Stimulated activated CD8-positive, alpha-beta memory T cell treated with anti-CD3 and anti-CD28 coated beads, Interleukin-7, amount 100 ng/mL, for 24 hours (primary cell): ENCODE data around the gene KIF14.
"Not testable (repeated sequence)": the region's sequence is repeated elsewhere in the genome, so short reads cannot be mapped to it uniquely, and the experiment has no call there.

Source experiments
- DNase-seq: peaks from one replicate; pipeline ENCODE4 v3.0.0-alpha.2; 2020; ENCODE audit warnings: low read depth

KIF14 gene

DNA sequence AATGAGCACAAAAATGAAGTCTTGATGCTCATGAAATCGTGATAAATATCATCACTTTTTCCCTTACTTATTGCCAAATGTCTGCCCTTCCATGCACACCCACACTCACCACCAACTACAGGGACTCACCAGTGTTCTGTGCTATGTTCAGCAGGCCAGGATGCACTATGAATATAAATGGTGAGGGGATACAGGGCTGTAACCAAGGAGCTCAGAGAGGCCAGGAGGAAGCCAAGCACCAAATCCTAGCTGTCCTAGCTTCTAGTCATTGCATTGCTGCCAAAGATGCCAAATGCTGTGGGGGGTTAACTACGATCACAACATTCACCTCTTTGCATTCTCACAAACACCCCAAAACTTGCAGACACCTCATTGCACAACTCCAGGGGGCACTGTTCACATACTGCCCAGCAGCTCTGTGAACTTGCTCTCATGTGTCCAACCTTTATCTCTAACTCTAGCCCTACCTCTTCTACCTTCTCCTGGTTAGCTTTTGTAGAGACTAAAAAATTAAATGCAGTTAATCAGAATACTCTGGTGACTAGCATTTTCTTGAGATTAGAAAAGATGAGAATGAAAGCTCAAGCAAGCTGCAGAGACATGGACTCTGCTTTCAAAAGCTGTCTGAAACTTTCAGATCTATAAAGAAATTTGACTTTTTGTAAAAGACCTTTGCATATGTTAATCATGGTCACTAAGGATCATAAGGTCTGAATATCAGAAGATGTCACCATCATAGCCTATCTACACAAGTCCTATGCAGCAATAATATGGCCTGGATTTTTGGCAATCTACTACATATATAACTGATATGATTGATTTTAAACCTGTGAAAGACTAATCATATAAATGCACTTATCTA is 13.9 kb upstream of the KIF14 start:
- DNase-seq = no peak

GRCh38 chr1:200631375-200631774 is 10.8 kb upstream of the KIF14 start:
- no peak for DNase-seq

DNA sequence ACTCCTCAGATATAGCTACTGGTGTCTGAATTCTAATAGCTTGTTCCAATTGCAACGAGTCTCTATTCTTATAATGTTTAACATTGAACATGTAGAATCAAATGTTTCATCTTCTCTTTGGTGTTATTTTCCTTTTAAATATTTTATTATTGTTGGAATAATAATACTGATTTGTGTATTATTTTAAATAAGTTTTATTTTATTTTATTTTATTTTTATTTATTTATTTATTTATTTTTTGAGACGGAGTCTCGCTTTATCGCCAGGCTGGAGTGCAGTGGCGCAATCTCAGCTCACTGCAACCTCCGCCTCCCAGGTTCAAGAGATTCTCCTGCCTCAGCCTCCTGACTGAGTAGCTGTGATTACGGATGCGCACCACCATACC is 10.0 kb upstream of the KIF14 start:
- not testable (repeated sequence) for DNase-seq

GRCh38 chr1:200629876-200630514 is 9.4 kb upstream of the KIF14 start:
- DNase-seq = no peak

DNA sequence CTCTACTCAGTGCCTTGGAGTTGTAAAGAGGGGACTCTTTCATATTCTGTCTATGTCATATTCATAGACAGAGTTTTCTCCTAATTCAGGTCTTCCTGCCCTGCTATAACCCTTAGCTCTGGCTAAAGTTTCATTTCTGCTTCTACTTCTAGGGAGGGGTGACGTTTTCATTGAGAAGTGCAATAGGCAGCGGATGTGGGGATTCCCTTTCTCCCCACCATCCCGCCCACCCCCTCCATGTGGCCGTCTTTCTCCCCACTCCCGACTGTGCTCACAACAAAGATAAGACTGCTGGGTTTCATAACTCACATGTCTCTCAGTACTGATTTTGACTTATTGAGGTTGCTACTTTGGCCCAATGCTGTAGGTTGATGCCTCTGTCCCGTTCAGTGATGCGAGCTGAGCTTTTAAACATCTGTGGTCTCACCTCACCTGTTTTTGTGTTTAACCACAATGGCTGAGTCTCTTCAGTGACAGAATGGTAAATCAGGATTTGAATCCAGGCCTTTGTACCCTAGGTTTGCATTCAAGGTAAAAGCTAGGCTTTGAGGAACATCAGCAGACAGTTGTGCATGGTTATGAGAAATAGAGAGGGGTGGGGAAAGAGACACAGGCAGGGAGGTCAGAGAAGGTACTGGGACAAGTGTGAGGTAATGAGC is 7.8 kb upstream of the KIF14 start:
- DNase-seq = peak; percentile 32

DNA sequence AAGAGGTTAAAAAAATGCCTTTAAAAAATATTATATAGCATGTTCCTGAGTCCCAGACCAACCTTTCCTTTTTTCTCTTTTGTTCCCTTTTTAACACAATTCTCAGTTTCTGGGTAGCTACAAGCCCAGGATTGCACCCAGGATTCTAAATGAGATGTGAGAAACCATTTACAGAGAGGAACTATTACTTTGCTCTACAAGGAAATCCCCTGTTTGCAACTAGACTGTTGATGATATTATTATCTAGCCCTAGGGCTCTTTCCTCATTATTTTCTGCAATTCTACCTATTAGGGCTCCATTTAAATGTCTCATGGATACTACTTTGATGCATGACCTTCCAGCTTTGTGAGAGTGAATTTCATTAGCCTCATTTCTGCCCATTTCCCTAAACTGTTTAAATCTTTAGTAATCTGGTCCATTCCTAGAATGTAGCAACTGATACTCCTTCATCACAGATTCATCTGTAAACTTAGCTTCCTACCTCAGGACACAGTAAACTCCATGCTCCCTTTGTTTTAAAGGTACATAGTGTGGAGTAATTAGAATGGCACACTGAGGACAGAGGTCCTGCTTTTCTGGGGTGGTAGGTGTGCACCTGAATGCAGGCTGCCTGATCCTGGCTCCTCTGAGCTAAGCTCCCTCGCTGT is 7.1 kb upstream of the KIF14 start:
- DNase-seq = no peak

- no peak for DNase-seq
These were observed 6.4 kb upstream of the KIF14 start for GRCh38 chr1:200626853-200627534.

GRCh38 chr1:200625381-200625824 is 4.9 kb upstream of the KIF14 start:
- DNase-seq = no peak

GRCh38 chr1:200624679-200625335 is 4.3 kb upstream of the KIF14 start:
- DNase-seq = no peak

GRCh38 chr1:200619894-200620272 is 668 bp downstream of the KIF14 start:
- no peak for DNase-seq

DNA sequence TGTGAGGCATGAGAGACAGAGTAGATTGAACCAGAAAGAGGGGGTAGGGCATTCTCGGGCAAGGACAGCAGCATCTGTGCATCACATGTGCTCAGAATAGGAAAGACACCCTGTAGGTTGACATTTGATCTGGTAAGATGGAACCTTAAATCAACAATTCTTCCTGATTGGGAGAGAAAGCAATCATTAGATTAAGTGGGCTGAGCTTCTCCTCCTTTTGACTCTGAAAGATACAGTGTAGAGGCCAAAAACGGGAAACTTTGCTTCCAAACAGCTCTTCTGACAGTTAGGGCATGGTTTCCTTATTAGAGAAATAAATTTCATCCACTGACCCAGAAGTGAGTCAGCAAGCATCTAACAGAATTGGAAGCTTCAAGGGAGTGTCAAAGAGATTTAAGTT is 9.7 kb downstream of the KIF14 start:
- DNase-seq = no peak

GRCh38 chr1:200602632-200603031 is 17.9 kb downstream of the KIF14 start:
- DNase-seq = no peak

- DNase-seq = no peak
These were observed 30.6 kb downstream of the KIF14 start for GRCh38 chr1:200590001-200590400.

GRCh38 chr1:200588698-200589097 is 31.9 kb downstream of the KIF14 start:
- no peak for DNase-seq

DNA sequence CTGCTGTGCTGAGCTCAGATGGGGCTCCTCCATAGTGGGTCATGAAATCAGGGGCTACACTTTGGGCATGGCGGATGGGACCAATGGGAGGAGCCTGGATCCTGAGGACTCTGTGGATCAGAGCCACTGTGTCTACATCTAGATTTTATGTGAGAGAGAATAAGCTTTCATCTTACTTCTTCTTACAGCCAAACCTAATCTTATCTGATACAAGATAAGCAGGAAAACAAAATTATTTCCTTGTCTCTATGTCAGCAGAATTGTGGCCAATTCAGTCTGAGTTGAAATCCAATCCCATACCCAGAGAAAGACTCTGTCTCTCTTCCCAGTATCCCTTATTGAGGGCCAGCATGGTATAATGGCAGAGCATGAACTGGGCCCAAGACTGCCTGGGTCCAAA is 56.2 kb downstream of the KIF14 start:
- DNase-seq = no peak

- no peak for DNase-seq
These were observed 58.7 kb downstream of the KIF14 start for GRCh38 chr1:200561856-200562214.

DNA sequence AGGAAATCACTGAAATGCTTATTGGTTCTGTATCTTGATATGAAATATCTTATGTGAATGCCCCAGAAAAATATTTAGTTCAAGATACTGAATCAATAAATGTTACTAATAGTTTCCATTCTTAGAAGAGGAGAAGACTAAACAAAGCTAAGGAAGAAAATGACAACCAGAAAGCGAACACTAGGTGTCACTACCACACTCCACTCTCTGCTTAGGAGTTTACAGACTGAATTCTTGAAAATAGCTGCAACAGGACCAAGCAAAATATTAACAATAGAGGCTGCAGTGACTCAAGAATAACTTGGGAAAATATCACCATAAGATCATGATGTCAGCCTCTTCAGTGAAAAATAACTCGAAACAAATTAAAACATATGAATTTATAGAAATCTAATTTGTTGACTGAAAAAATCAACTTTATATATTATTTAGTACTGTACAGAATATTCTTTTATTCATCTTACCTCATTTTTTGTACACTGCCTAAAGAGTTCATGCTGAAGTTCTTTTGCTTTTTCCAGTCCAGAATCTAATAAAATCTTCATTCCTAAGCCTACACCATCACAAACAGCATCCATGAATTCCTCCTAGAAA is 61.6 kb downstream of the KIF14 start:
- DNase-seq = no peak

DNA sequence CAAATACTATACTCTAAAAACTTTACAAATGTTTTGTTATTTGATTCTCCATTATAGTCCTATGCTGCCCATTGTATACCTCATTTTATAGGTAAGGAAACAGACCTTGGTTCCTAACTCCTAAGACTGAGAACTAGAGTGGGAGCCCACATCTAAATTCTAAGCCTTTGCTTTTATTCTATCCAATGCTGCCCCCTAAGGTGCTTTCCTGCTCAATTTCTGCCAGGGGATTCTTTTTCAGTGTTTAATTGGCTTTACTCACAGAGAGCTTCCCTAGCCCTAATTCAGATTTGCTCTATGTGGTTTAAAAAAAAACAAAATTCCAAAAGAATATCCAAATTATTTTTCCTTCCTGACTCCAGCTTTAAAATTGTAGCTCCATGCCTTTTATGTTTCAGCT is 64.5 kb downstream of the KIF14 start:
- no peak for DNase-seq

DNA sequence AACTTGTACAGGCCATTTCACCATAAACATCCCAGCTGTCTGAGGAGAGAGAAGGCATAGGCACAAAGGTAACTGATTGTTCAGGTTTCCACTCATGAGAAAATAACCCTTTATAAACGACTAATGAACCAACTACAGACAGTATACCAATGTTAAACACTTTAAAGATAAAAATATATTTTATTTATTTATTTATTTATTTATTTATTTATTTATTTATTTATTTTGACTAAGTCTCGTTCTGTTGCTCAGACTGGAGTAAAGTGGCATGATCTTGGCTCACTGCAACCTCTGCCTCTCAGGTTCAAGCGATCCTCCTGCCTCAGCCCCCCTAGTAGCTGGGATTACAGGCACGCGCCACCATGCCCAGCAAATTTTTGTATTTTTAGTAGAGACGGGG is 67.8 kb downstream of the KIF14 start:
- not testable (repeated sequence) for DNase-seq

DNA sequence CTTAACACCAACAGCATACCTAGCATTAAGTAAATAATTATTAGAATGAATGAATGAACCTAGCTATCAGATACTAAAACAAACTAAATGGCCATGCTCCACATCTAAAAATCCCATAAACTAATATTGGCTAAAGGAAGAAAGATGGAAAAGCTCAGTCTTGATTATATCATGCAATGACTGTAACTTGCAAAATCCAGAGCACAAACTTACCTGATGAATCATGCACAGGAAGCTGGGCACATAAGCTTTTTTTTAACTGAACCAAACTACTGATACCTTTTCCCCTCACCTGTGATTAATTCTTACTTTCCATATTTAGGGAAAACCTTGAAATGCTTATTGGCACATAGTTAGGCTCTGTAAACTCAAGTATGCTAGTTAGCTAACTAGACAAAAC is 70.2 kb downstream of the KIF14 start:
- no peak for DNase-seq

GRCh38 chr1:200547386-200547785 is 73.2 kb downstream of the KIF14 start:
- DNase-seq = no peak
